Measurements from ENCODE around the gene CNOT4. TPM values are rescaled to one million over a fixed set of nuclear protein-coding genes. Genes with fewer than 3 reads are reported as not detected.

The CNOT4 gene
- total RNA-seq, 4 donors from 2014 or later = 17.8 to 35.0 (median 26.2) TPM

DNA sequence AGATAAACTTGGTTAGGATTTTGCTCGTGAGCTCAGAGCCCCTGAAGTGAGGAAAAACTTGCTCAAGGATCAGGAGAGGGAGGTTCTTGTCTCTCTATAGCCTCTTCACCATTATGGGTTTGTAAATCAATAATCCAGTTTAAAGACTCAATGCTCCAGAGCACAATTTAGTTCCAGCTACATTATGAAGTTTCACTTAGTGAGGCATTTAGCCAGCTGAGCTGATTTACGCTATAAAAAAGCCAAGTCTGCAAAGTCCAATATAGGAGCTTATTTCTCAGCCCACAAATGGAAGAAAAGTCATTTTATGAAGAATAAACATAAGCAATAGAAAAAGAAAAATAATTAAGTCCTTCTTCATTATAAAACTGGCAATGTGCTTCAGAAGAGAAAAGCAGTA, 145.7 kb downstream of the CNOT4 start:
- H3K27ac ChIP-seq = no peak overlapping the region
- 58 to 79% methylated on average over 2 of the region's 2 CpGs for WGBS, 2 donors (ENCODE audit: low coverage in 1 of 2)

DNA sequence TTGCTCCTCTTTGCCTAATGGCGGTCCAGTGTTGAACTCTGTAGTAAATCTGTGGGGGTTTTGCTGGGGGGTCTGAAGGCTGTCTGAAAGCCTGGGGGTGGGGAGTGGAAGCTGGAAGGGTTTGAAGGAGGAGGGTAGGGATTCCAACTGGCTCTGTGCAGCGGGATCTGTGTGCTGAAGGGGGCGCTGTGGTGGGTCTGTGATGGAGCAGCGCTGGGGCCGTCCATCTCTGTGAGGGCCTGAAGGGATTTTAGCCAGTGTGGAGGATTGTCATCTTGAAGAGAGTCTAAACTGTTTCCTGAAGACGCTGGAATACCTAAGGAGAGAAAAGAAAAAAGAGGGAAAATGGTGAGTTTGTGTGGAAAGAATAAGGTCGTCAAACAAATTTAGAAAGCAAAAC, 147.0 kb downstream of the CNOT4 start:
- TF ChIP-seq, protein P1, sequence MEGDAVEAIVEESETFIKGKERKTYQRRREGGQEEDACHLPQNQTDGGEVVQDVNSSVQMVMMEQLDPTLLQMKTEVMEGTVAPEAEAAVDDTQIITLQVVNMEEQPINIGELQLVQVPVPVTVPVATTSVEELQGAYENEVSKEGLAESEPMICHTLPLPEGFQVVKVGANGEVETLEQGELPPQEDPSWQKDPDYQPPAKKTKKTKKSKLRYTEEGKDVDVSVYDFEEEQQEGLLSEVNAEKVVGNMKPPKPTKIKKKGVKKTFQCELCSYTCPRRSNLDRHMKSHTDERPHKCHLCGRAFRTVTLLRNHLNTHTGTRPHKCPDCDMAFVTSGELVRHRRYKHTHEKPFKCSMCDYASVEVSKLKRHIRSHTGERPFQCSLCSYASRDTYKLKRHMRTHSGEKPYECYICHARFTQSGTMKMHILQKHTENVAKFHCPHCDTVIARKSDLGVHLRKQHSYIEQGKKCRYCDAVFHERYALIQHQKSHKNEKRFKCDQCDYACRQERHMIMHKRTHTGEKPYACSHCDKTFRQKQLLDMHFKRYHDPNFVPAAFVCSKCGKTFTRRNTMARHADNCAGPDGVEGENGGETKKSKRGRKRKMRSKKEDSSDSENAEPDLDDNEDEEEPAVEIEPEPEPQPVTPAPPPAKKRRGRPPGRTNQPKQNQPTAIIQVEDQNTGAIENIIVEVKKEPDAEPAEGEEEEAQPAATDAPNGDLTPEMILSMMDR (IDR thresholded peaks at IDR 0.05) = no peak
- TF ChIP-seq EP300 (IDR thresholded peaks at IDR 0.05) = no peak
- 76 to 100% methylated on average over 1 to 7 of the region's 7 CpGs for WGBS, 2 donors (ENCODE audit: low coverage in 1 of 2)
- ATAC-seq = no peak
- H3K4me1 ChIP-seq = peaks cover 0 to 25% (median 0%) of the 10 kb centered on the region in 3 donors
- H3K27me3 ChIP-seq = no peaks in the 10 kb centered on the region
- no peak overlapping the region for H3K27ac ChIP-seq
- H3K36me3 ChIP-seq = peaks cover 0 to 23% of the 10 kb centered on the region in 2 donors
- no peaks in the 10 kb centered on the region for H3K9me3 ChIP-seq
- H3K4me3 ChIP-seq = no peak overlapping the region

More for the DNA sequence above, 145.7 kb downstream of the CNOT4 start:
- no peaks in the 10 kb centered on the region for H3K9me3 ChIP-seq
- no peak overlapping the region for H3K4me3 ChIP-seq
- no peak for ATAC-seq
- H3K36me3 ChIP-seq = peaks cover 0 to 23% of the 10 kb centered on the region in 2 donors
- no peaks in the 10 kb centered on the region for H3K27me3 ChIP-seq
- TF ChIP-seq POLR2A (IDR thresholded peaks at IDR 0.05) = no peak
- no peak for TF ChIP-seq EP300 (IDR thresholded peaks at IDR 0.05)
- TF ChIP-seq, protein P1 (IDR thresholded peaks at IDR 0.05) = no peak
- no peak for TF ChIP-seq POLR2AphosphoS5 (IDR thresholded peaks at IDR 0.05)
- peaks cover 0 to 23% (median 0%) of the 10 kb centered on the region in 3 donors for H3K4me1 ChIP-seq

DNA sequence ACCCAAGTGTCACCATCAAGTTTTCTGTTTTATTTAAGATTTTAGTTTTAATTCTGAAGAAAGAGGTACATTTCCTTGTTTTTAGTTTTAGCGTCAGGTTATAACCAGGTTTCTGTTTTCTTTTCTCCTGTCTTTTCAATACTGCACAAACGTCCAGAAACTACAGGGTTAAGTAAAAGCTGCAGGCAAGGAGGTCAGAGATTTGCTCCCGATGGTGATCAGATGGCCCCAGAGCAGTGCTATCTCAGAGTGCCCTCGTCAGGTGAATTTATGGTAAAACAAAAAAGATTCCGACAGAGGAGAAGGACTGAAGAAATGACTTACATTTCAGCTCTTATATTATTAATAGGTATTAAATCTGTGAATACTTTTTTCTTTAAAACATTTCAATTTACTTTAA, 148.1 kb downstream of the CNOT4 start:
- H3K4me3 ChIP-seq = no peak overlapping the region
- 59 to 64% methylated on average over 5 of the region's 5 CpGs for WGBS, 2 donors (ENCODE audit: low coverage in 1 of 2)
- TF ChIP-seq, protein P1 (IDR thresholded peaks at IDR 0.05) = no peak
- TF ChIP-seq POLR2A (IDR thresholded peaks at IDR 0.05) = no peak
- no peak for TF ChIP-seq EP300 (IDR thresholded peaks at IDR 0.05)
- TF ChIP-seq POLR2AphosphoS5 (IDR thresholded peaks at IDR 0.05) = no peak

DNA sequence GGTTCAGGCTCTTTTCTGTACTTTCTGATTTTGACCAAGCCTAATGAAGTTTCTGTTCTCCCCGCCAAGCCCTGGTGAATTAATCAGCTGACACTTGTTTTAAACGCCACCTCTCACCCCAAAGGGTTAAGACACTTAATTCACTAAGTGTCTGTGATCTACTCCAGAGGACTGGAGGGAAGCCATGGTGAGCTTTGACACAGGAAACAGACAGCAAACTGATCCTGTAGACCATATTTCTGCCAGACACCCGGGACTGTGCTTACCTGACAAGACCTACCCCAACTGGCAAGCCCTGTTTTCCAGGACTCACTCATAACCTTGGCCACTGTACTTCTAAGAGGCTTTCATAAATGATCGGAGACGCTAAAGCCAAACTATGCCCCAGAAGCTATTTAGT, 150.3 kb downstream of the CNOT4 start:
- Histone ChIP-seq H3K9me3 (no peaks in the 10 kb centered on the region), H3K36me3 (peaks cover 0 to 23% of the 10 kb centered on the region in 2 donors), H3K27ac (no peak overlapping the region), H3K4me3 (no peak overlapping the region), H3K4me1 (peaks cover 0 to 11% (median 0%) of the 10 kb centered on the region in 3 donors), H3K27me3 (no peaks in the 10 kb centered on the region)
- WGBS, 2 donors (ENCODE audit: low coverage in 1 of 2) = 9 to 15% methylated on average over 2 to 3 of the region's 5 CpGs
- TF ChIP-seq, protein P1 (IDR thresholded peaks at IDR 0.05) = no peak
- TF ChIP-seq POLR2AphosphoS5 (IDR thresholded peaks at IDR 0.05) (no peak), EP300 (IDR thresholded peaks at IDR 0.05) (no peak), POLR2A (IDR thresholded peaks at IDR 0.05) (no peak)
- no peak for ATAC-seq

More for the DNA sequence above, 148.1 kb downstream of the CNOT4 start:
- Histone ChIP-seq H3K27ac (no peak overlapping the region), H3K27me3 (no peaks in the 10 kb centered on the region), H3K9me3 (no peaks in the 10 kb centered on the region), H3K36me3 (peaks cover 0 to 23% of the 10 kb centered on the region in 2 donors), H3K4me1 (peaks cover 0 to 23% (median 0%) of the 10 kb centered on the region in 3 donors)
- no peak for ATAC-seq

DNA sequence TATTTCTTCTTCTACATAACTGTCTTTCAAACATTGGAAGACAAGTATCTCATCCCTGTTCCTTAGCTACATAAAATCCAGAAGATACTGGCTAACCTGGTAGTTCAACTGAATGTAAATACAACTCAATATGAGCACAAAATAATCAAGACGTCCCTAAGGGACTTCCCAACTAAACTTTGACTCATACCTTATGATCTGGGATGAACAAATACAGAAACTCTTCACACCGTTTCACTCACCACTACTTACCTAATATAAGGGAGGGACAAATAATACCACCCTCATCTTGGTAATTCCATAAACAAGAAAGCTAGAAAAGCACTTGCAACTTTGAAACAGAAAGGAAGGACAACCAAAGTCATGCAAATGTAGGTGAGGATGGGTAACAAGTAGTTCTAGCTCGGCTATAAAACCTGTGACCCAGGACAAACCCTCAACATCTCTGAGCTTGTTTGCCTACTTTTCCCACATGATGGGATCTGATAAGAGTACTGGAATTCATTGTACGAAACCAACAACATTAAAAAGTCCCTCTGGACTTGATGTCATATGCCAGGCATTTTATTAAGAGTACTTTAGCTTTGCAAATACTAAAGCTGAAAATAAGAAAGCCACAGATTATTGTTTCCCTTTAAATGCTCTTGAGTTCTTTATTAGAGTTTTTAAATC, 154.4 kb downstream of the CNOT4 start:
- TF ChIP-seq, protein P1 (IDR thresholded peaks at IDR 0.05) = no peak
- no peak for TF ChIP-seq POLR2AphosphoS5 (IDR thresholded peaks at IDR 0.05)
- TF ChIP-seq EP300 (IDR thresholded peaks at IDR 0.05) = no peak
- no peak for TF ChIP-seq POLR2A (IDR thresholded peaks at IDR 0.05)
- Histone ChIP-seq H3K4me3 (no peak overlapping the region), H3K36me3 (no peaks in the 10 kb centered on the region), H3K27me3 (no peaks in the 10 kb centered on the region), H3K4me1 (peaks cover 0 to 11% (median 0%) of the 10 kb centered on the region in 3 donors), H3K27ac (no peak overlapping the region), H3K9me3 (no peaks in the 10 kb centered on the region)
- 57 to 64% methylated on average over 4 of the region's 4 CpGs for WGBS, 2 donors (ENCODE audit: low coverage in 1 of 2)
- ATAC-seq = no peak
